Naive thymus-derived CD4-positive, alpha-beta T cell (primary cell): ENCODE results near the gene AIP. TPM values are rescaled to one million over a fixed set of nuclear protein-coding genes. Genes with fewer than 3 reads are reported as not detected.

ENCODE experiments used
- microRNA-seq: library from miRNA; unstranded; fragments of <30 nt; microRNA quantifications from one replicate; pipeline ENCODE4 v1.2.0, GENCODE V29; 2022; ENCODE audit warnings: borderline microRNAs expressed
- polyA plus RNA-seq, 2 donors: library from polyadenylated mRNA; unstranded; fragments of 300-500 nt; fragmentation: Illumina TruSeq; gene quantifications; one replicate each; pipeline ENCODE4 v1.2.3, GENCODE V29; 2021
- total RNA-seq, 6 experiments: library from RNA in 5 of 6; stranded (reverse) in 5 of 6; gene quantifications; 1 replicate in 5 of 6; 2 replicates in 1 of 6; pipeline ENCODE4 v1.2.3 and lab custom pipeline; 2021 to 2026

Gene AIP
- total and polyA plus RNA-seq, 7 experiments from 2014 or later: 107 to 205 (median 137) TPM

Small RNA genes within 50 kb of the gene (microRNA-seq; reads per million reads assigned to microRNA genes)
- not detected for gene MIR6752

Other genes with a start within 250 kb of the AIP start
- 100 to 1,000 TPM; 305 to 399 (median 322) TPM for gene GRK2, start 216.6 kb upstream of the AIP start, total RNA-seq
- gene GRK2, start 216.6 kb upstream of the AIP start, polyA plus RNA-seq: 10 to 100 TPM; 18.5 to 38.0 TPM
- 100 to 1,000 TPM; 161 to 286 (median 191) TPM for gene ANKRD13D, start 193.7 kb upstream of the AIP start, total RNA-seq
- 10 to 100 TPM in 1 of 2 donors, 1 to 10 TPM in 1; 6.3 to 19.5 TPM for gene ANKRD13D, start 193.7 kb upstream of the AIP start, polyA plus RNA-seq
- gene SSH3, start 179.5 kb upstream of the AIP start, total RNA-seq: 10 to 100 TPM in 4 of 5 experiments, 1 to 10 TPM in 1; 8.8 to 23.8 (median 15.0) TPM
- 1 to 10 TPM; 1.1 to 4.9 TPM for gene SSH3, start 179.5 kb upstream of the AIP start, polyA plus RNA-seq
- 100 to 1,000 TPM in 1 of 5 experiments, 10 to 100 TPM in 4; 59.9 to 104 (median 76.1) TPM for gene POLD4, start 129.5 kb upstream of the AIP start, total RNA-seq
- 100 to 1,000 TPM in 1 of 2 donors, 10 to 100 TPM in 1; 98.9 to 116 TPM for gene POLD4, start 129.5 kb upstream of the AIP start, polyA plus RNA-seq
- gene CLCF1, start 109.4 kb upstream of the AIP start, total RNA-seq: 1 to 10 TPM in 2 of 5 experiments, under 1 TPM in 3; 0.32 to 7.8 (median 0.70) TPM
- gene CLCF1, start 109.4 kb upstream of the AIP start, polyA plus RNA-seq: not detected
- 10 to 100 TPM; 25.6 to 48.0 (median 45.0) TPM for gene RAD9A, start 91.0 kb upstream of the AIP start, total RNA-seq
- gene RAD9A, start 91.0 kb upstream of the AIP start, polyA plus RNA-seq: 1 to 10 TPM; 6.3 to 7.2 TPM
- gene PPP1CA, start 81.2 kb upstream of the AIP start, total RNA-seq: 100 to 1,000 TPM in 4 of 5 experiments, 10 to 100 TPM in 1; 83.0 to 339 (median 122) TPM
- 100 to 1,000 TPM; 350 to 363 TPM for gene PPP1CA, start 81.2 kb upstream of the AIP start, polyA plus RNA-seq
- 100 to 1,000 TPM; 243 to 425 (median 346) TPM for gene TBC1D10C, start 78.9 kb upstream of the AIP start, total RNA-seq
- gene TBC1D10C, start 78.9 kb upstream of the AIP start, polyA plus RNA-seq: 100 to 1,000 TPM; 225 to 366 TPM
- gene CARNS1, start 67.3 kb upstream of the AIP start, total RNA-seq: 10 to 100 TPM in 2 of 5 experiments, 1 to 10 TPM in 2, under 1 TPM in 1; 0.53 to 14.2 (median 5.1) TPM
- 1 to 10 TPM in 1 of 2 donors, under 1 TPM in 1; 0.97 to 1.4 TPM for gene CARNS1, start 67.3 kb upstream of the AIP start, polyA plus RNA-seq
- 10 to 100 TPM; 61.9 to 83.9 (median 77.7) TPM for gene RPS6KB2, start 54.5 kb upstream of the AIP start, total RNA-seq
- 10 to 100 TPM; 45.2 to 46.6 TPM for gene RPS6KB2, start 54.5 kb upstream of the AIP start, polyA plus RNA-seq
- 100 to 1,000 TPM; 134 to 357 (median 194) TPM for gene PTPRCAP, start 45.3 kb upstream of the AIP start, total RNA-seq
- gene PTPRCAP, start 45.3 kb upstream of the AIP start, polyA plus RNA-seq: 100 to 1,000 TPM; 498 to 670 TPM
- gene CORO1B, start 39.5 kb upstream of the AIP start, total RNA-seq: 100 to 1,000 TPM in 1 of 5 experiments, 10 to 100 TPM in 4; 15.6 to 311 (median 28.5) TPM
- 10 to 100 TPM; 21.3 to 40.8 TPM for gene CORO1B, start 39.5 kb upstream of the AIP start, polyA plus RNA-seq
- not detected for gene GPR152, start 30.3 kb upstream of the AIP start, total RNA-seq
- gene GPR152, start 30.3 kb upstream of the AIP start, polyA plus RNA-seq: 1 to 10 TPM; 1.4 to 1.5 TPM
- gene CABP4, start 27.7 kb upstream of the AIP start, total RNA-seq: 10 to 100 TPM in 2 of 5 experiments, 1 to 10 TPM in 3; 2.5 to 17.1 (median 3.4) TPM
- 1 to 10 TPM; 1.2 to 2.3 TPM for gene CABP4, start 27.7 kb upstream of the AIP start, polyA plus RNA-seq
- gene TMEM134, start 13.8 kb upstream of the AIP start, total RNA-seq: 10 to 100 TPM; 52.4 to 94.6 (median 70.6) TPM
- gene TMEM134, start 13.8 kb upstream of the AIP start, polyA plus RNA-seq: 100 to 1,000 TPM; 131 to 143 TPM
- gene PITPNM1, start 22.3 kb downstream of the AIP start, total RNA-seq: 100 to 1,000 TPM in 3 of 5 experiments, 10 to 100 TPM in 2; 78.9 to 133 (median 112) TPM
- 10 to 100 TPM in 1 of 2 donors, 1 to 10 TPM in 1; 9.5 to 30.8 TPM for gene PITPNM1, start 22.3 kb downstream of the AIP start, polyA plus RNA-seq
- 100 to 1,000 TPM in 1 of 5 experiments, 10 to 100 TPM in 4; 31.0 to 168 (median 61.9) TPM for gene CDK2AP2, start 25.1 kb downstream of the AIP start, total RNA-seq
- gene CDK2AP2, start 25.1 kb downstream of the AIP start, polyA plus RNA-seq: 10 to 100 TPM; 64.5 to 94.3 TPM
- not detected for gene CABP2, start 40.4 kb downstream of the AIP start, total RNA-seq
- gene CABP2, start 40.4 kb downstream of the AIP start, polyA plus RNA-seq: not detected
- 100 to 1,000 TPM in 4 of 5 experiments, 10 to 100 TPM in 1; 77.2 to 265 (median 139) TPM for gene GSTP1, start 100.8 kb downstream of the AIP start, total RNA-seq
- 100 to 1,000 TPM; 190 to 202 TPM for gene GSTP1, start 100.8 kb downstream of the AIP start, polyA plus RNA-seq
- 100 to 1,000 TPM; 198 to 253 (median 212) TPM for gene NDUFV1, start 123.9 kb downstream of the AIP start, total RNA-seq
- gene NDUFV1, start 123.9 kb downstream of the AIP start, polyA plus RNA-seq: 100 to 1,000 TPM; 111 to 113 TPM
- gene NUDT8, start 146.9 kb downstream of the AIP start, total RNA-seq: 10 to 100 TPM in 1 of 5 experiments, 1 to 10 TPM in 4; 3.1 to 10.4 (median 4.0) TPM
- gene NUDT8, start 146.9 kb downstream of the AIP start, polyA plus RNA-seq: 1 to 10 TPM; 3.3 to 3.7 TPM
- gene TBX10, start 156.7 kb downstream of the AIP start, total RNA-seq: not detected
- gene TBX10, start 156.7 kb downstream of the AIP start, polyA plus RNA-seq: not detected
- under 1 TPM in 3 of 5 experiments, not detected in 2; 0.29 to 0.49 (median 0.42) TPM for gene ACY3, start 167.7 kb downstream of the AIP start, total RNA-seq
- under 1 TPM in 1 of 2 donors, not detected in 1; 0.57 TPM for gene ACY3, start 167.7 kb downstream of the AIP start, polyA plus RNA-seq
- gene ALDH3B2, start 191.6 kb downstream of the AIP start, total RNA-seq: not detected
- gene ALDH3B2, start 191.6 kb downstream of the AIP start, polyA plus RNA-seq: not detected